ENCODE measurements around the gene PCNA. TPM values are rescaled to one million over a fixed set of nuclear protein-coding genes. Genes with fewer than 3 reads are reported as not detected.
"Not testable (repeated sequence)": the region's sequence is repeated elsewhere in the genome, so short reads cannot be mapped to it uniquely, and the experiment has no call there.

PCNA gene
- total RNA-seq, 1 donor from 2014 or later, result 323 TPM

GRCh38 chr20:5072756-5073659 is 46.8 kb downstream of the PCNA start:
- no peak overlapping the region for H3K9ac ChIP-seq
- H4K20me1 ChIP-seq (ENCODE audit: low read depth), result no peaks in the 10 kb centered on the region
- H3K4me1 Mint-ChIP-seq, result no peaks in the 10 kb centered on the region
- H3K9me3 ChIP-seq (ENCODE audit: low read depth), result no peaks in the 10 kb centered on the region
- H3K4me1 ChIP-seq, result no peaks in the 10 kb centered on the region
- no peaks in the 10 kb centered on the region for H3F3A ChIP-seq (ENCODE audit: low read depth)
- H3K27ac ChIP-seq, result no peak overlapping the region
- H3K36me3 ChIP-seq, result no peaks in the 10 kb centered on the region
- no peaks in the 10 kb centered on the region for H3K9me3 Mint-ChIP-seq
- DNase-seq (ENCODE audit: low spot score), result no peak
- no peaks in the 10 kb centered on the region for H3K27me3 ChIP-seq
- H3K27me3 Mint-ChIP-seq (ENCODE audit: insufficient read depth, low read depth), result peaks cover 8% of the 10 kb centered on the region
- H2AFZ ChIP-seq (replicated peaks), result no peak overlapping the region
- TF ChIP-seq CTCF (IDR thresholded peaks at IDR 0.05), result no peak
- TF ChIP-seq EZH2phosphoT487 (IDR thresholded peaks at IDR 0.05), result no peak
- no peak for TF ChIP-seq EZH2 (IDR thresholded peaks at IDR 0.05)
- no peak overlapping the region for H3K27ac Mint-ChIP-seq
- no peak overlapping the region for H3K4me3 ChIP-seq
- no peaks in the 10 kb centered on the region for H3K79me2 ChIP-seq (ENCODE audit: low read depth)
- peaks cover under 1% of the 10 kb centered on the region for H3K36me3 Mint-ChIP-seq
- H3K4me2 ChIP-seq, result no peak overlapping the region
- H3K4me3 Mint-ChIP-seq, result no peak overlapping the region

- H3F3A ChIP-seq (ENCODE audit: low read depth); H2AFZ ChIP-seq (replicated peaks): not testable (repeated sequence)
These were observed 47.8 kb downstream of the PCNA start for GRCh38 chr20:5071942-5072341.

GRCh38 chr20:5070570-5070969 is 49.2 kb downstream of the PCNA start:
- Histone ChIP-seq H3K79me2 (ENCODE audit: low read depth) (no peaks in the 10 kb centered on the region), H3F3A (ENCODE audit: low read depth) (no peaks in the 10 kb centered on the region), H3K4me3 (no peak overlapping the region), H2AFZ (replicated peaks) (no peak overlapping the region), H4K20me1 (ENCODE audit: low read depth) (no peaks in the 10 kb centered on the region), H3K9ac (no peak overlapping the region), H3K4me2 (no peak overlapping the region), H3K9me3 (ENCODE audit: low read depth) (no peaks in the 10 kb centered on the region), H3K27me3 (no peaks in the 10 kb centered on the region), H3K4me1 (no peaks in the 10 kb centered on the region), H3K36me3 (no peaks in the 10 kb centered on the region), H3K27ac (no peak overlapping the region)
- Mint-ChIP-seq H3K9me3 (no peaks in the 10 kb centered on the region), H3K4me3 (no peak overlapping the region), H3K27me3 (ENCODE audit: insufficient read depth, low read depth) (peaks cover 8% of the 10 kb centered on the region), H3K4me1 (no peaks in the 10 kb centered on the region), H3K36me3 (peaks cover 2% of the 10 kb centered on the region), H3K27ac (no peak overlapping the region)
- no peak for DNase-seq (ENCODE audit: low spot score)
- no peak for TF ChIP-seq EZH2 (IDR thresholded peaks at IDR 0.05)
- no peak for TF ChIP-seq EZH2phosphoT487 (IDR thresholded peaks at IDR 0.05)
- TF ChIP-seq CTCF (IDR thresholded peaks at IDR 0.05), result no peak

More at GRCh38 chr20:5071942-5072341, 47.8 kb downstream of the PCNA start:
- not testable (repeated sequence) for H3K4me1 ChIP-seq; H3K4me3 ChIP-seq; H3K79me2 ChIP-seq (ENCODE audit: low read depth); H3K4me2 ChIP-seq; H3K27ac Mint-ChIP-seq; H3K9ac ChIP-seq; H3K27me3 Mint-ChIP-seq (ENCODE audit: insufficient read depth, low read depth); H3K4me1 Mint-ChIP-seq; H3K27me3 ChIP-seq; H3K27ac ChIP-seq; H3K9me3 ChIP-seq (ENCODE audit: low read depth); H3K36me3 ChIP-seq; H3K4me3 Mint-ChIP-seq; DNase-seq (ENCODE audit: low spot score); H3K9me3 Mint-ChIP-seq; H4K20me1 ChIP-seq (ENCODE audit: low read depth); H3K36me3 Mint-ChIP-seq

GRCh38 chr20:5070081-5070480 is 49.7 kb downstream of the PCNA start:
- Histone ChIP-seq H3K27me3 (no peaks in the 10 kb centered on the region), H3K9ac (no peak overlapping the region), H3K9me3 (ENCODE audit: low read depth) (no peaks in the 10 kb centered on the region), H2AFZ (replicated peaks) (no peak overlapping the region), H4K20me1 (ENCODE audit: low read depth) (no peaks in the 10 kb centered on the region), H3K27ac (no peak overlapping the region), H3K4me1 (no peaks in the 10 kb centered on the region), H3K36me3 (no peaks in the 10 kb centered on the region), H3K79me2 (ENCODE audit: low read depth) (no peaks in the 10 kb centered on the region), H3F3A (ENCODE audit: low read depth) (no peaks in the 10 kb centered on the region), H3K4me3 (no peak overlapping the region), H3K4me2 (no peak overlapping the region)
- H3K4me3 Mint-ChIP-seq, result no peak overlapping the region
- H3K4me1 Mint-ChIP-seq, result no peaks in the 10 kb centered on the region
- DNase-seq (ENCODE audit: low spot score), result no peak
- peaks cover 2% of the 10 kb centered on the region for H3K36me3 Mint-ChIP-seq
- H3K9me3 Mint-ChIP-seq, result no peaks in the 10 kb centered on the region
- TF ChIP-seq EZH2phosphoT487 (IDR thresholded peaks at IDR 0.05), result no peak
- no peak for TF ChIP-seq EZH2 (IDR thresholded peaks at IDR 0.05)
- TF ChIP-seq CTCF (IDR thresholded peaks at IDR 0.05), result no peak
- H3K27me3 Mint-ChIP-seq (ENCODE audit: insufficient read depth, low read depth), result peaks cover 8% of the 10 kb centered on the region
- H3K27ac Mint-ChIP-seq, result no peak overlapping the region
